Heart left ventricle (tissue), 16 donors: ENCODE measurements around the gene PNPLA2. TPM values are rescaled to one million over a fixed set of nuclear protein-coding genes. Genes with fewer than 3 reads are reported as not detected.

Source experiments
- ATAC-seq, 4 donors: fragments of 200-7000 bp; cut with Tn5 transposase; one replicate each; pipeline ENCODE4 v1.9.1; 2020 to 2022; ENCODE audit warnings: moderate library complexity in 4 of 4, mild to moderate bottlenecking in 3 of 4, moderate number of reproducible peaks in 1 of 4
- DNase-seq, 5 donors: peaks; one replicate each; pipeline ENCODE4 v3.0.0-alpha.2; 2020
- H3K27ac ChIP-seq, 12 donors: fragments of 200-600 bp; sonication (generic) in 4 of 12; one replicate each; pipeline versions ENCODE4 v1.5.0 to v1.8.0; 2016 to 2022; ENCODE audit warnings: mild to moderate bottlenecking in 2 of 12
- H3K27me3 ChIP-seq, 9 donors: fragments of 200-600 bp; sonication (generic) in 2 of 9; one replicate each; pipeline versions ENCODE4 v1.5.1 to v1.8.0; 2016 to 2022; ENCODE audit warnings: mild to moderate bottlenecking in 3 of 9
- H3K36me3 ChIP-seq, 9 donors: fragments of 200-600 bp; sonication (generic) in 2 of 9; one replicate each; pipeline versions ENCODE4 v1.5.0 to v1.8.0; 2018 to 2022; ENCODE audit warnings: mild to moderate bottlenecking in 2 of 9
- H3K4me1 ChIP-seq, 12 donors: fragments of 200-600 bp; sonication (generic) in 4 of 12; one replicate each; pipeline versions ENCODE4 v1.5.0 to v1.8.0; 2016 to 2022; ENCODE audit warnings: mild to moderate bottlenecking in 3 of 12
- H3K4me3 ChIP-seq, 12 donors: fragments of 200-600 bp; sonication (generic) in 4 of 12; one replicate each; pipeline versions ENCODE4 v1.5.0 to v1.8.0; 2017 to 2022; ENCODE audit warnings: mild to moderate bottlenecking in 9 of 12, moderate library complexity in 4 of 12
- H3K9me3 ChIP-seq, 12 donors: fragments of 200-600 bp; sonication (generic) in 4 of 12; one replicate each; pipeline versions ENCODE4 v1.5.0 to v1.8.0; 2016 to 2022; ENCODE audit warnings: mild to moderate bottlenecking in 1 of 12
- POLR2A ChIP-seq, 2 donors: fragments of 450-650 bp; IDR thresholded peaks; one replicate each; pipeline ENCODE4 v1.6.1; 2017; ENCODE audit warnings: antibody characterized with exemption in 2 of 2, mild to moderate bottlenecking in 2 of 2, moderate library complexity in 2 of 2
- WGBS, 4 donors: extraction: QIAGEN DNeasy Blood & Tissue Kit in 2 of 4; methylation state at CpG; one replicate each; pipeline versions ENCODE4 v1.1.5 to v1.1.7; 2013 to 2018; 5-methylcytosine and 5-hydroxymethylcytosine counted together
- intact Hi-C, 10 donors: fragments of 100-400 bp; cut with DNase I; formaldehyde crosslinking; loops; one replicate each; pipeline versions ENCODE4 v1.11.1 to v1.14.2; 2022
- polyA plus RNA-seq, 2 donors: library from polyadenylated mRNA; stranded (reverse); fragments of 200-250 nt; gene quantifications; one replicate each; pipeline ENCODE4 v1.2.3, GENCODE V29; 2013
- total RNA-seq, 9 donors: library from RNA; depleted of rRNA in 2 of 9; stranded (reverse); fragments of >200 nt in 2 of 9; fragmentation: NEBNext Ultra II Directional in 3 of 9; extraction: Animal tissue kit (Norgen Biotek cat#: 25700) in 3 of 9; gene quantifications; one replicate each; pipeline versions ENCODE4 v1.1.0 to v1.2.4, GENCODE V29; 2016 to 2023
- TF ChIP-seq, protein P1 (sequence below), 12 donors: fragments of 200-600 bp; sonication (generic) in 4 of 12; IDR thresholded peaks; one replicate each; pipeline versions ENCODE4 v1.5.0 to v1.8.0; 2018 to 2022; ENCODE audit warnings: antibody characterized with exemption in 12 of 12, mild to moderate bottlenecking in 5 of 12
- donor health status: ischemic (EF 13 %, LVEDD 7.1; RV severe dilation, severe dysfunction).
- donor health status: healthy with polysubstance abuse.
- donor health status: DM: no; HTN: yes; CAD: no.
- donor health status: DM: no; HTN: no; CAD: no.
- donor health status: ischemic (EF 25% LVEDD 6.9; RV normal size, moderate dysfunction).
- donor health status: ischemic (EF 25% LVEDD 5.7; RV mildly dilated, moderate dysfunction).
- donor health status: healthy.
- donor health status: DM: yes; HTN: yes; CAD: no.
- donor health status: ischemic (EF 35%, LVEDD 5.7; RV mildly dilated, moderate dysfunction).
- donor health status: nonischemic (EF 11% LVEDD 7.7; RV severe dilation, severe dysfunction).
- donor health status: DM: yes; HTN: yes; CAD: no.
- donor health status: PGD.
- donor health status: ischemic (EF 29% LVEDD 5.4; RV normal size, mild dysfunction).
- donor health status: nonischemic (EF 23%, LVEDD 6.1; RV moderate dilation, normal function).

PNPLA2 gene
- total and polyA plus RNA-seq, 11 donors: 112 to 348 (median 215) TPM

DNA sequence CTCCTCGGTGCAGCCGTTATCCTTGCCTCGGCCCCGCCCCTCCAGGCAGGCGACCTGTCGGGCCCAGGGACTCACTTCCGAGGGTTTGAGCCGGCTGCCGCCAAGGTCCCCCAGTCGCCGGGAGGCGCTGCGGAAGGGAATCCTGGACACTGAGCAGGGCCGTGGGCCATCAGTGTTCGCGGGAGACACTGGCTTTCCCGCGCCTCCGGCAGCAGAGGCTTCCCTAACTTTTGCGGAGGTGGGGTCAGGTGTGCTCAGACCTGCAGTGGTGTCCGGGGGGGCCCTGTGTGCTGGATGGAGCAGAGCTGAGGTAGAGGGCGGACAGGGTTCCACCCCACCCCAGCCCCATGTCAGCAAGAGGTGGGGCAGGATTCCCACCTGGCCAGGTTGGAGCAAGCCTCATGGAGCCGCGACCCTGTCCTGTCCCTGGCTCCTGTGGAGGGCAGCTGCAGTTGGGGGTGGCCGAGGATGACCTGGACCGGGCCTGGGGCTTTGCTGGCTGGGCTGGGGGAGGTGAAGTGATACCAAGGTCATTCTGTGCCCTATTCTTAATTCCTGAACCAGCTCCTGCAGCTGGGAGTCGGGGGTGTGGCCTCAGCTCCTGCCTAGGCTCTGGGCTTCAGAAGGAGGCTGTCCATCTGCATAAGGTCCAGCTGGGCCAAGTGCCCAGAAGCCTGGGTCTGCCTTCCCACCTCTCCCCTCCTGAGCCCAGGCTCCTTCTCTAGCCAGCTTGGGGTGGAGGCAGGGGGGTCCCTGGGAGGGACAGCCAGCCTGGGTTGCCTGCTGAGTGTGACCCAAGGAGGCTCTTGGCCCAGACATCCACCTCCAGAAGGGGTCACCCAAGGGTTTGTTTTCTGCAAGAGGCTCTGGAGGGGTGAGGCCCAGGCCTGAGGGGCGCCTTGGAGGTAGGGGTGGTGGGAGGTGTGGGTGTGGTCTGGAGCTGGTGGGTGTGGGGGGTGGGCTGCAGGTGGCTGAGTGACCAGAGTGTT is 32.4 kb downstream of the PNPLA2 start:
- H3K4me3 ChIP-seq: no peak overlapping the region
- DNase-seq (no peak), ATAC-seq (no peak)
- H3K27me3 ChIP-seq: peaks cover 0 to 14% (median 0%) of the 10 kb centered on the region in 9 donors
- no peak overlapping the region for H3K27ac ChIP-seq
- H3K9me3 ChIP-seq: no peaks in the 10 kb centered on the region
- TF ChIP-seq, protein P1, sequence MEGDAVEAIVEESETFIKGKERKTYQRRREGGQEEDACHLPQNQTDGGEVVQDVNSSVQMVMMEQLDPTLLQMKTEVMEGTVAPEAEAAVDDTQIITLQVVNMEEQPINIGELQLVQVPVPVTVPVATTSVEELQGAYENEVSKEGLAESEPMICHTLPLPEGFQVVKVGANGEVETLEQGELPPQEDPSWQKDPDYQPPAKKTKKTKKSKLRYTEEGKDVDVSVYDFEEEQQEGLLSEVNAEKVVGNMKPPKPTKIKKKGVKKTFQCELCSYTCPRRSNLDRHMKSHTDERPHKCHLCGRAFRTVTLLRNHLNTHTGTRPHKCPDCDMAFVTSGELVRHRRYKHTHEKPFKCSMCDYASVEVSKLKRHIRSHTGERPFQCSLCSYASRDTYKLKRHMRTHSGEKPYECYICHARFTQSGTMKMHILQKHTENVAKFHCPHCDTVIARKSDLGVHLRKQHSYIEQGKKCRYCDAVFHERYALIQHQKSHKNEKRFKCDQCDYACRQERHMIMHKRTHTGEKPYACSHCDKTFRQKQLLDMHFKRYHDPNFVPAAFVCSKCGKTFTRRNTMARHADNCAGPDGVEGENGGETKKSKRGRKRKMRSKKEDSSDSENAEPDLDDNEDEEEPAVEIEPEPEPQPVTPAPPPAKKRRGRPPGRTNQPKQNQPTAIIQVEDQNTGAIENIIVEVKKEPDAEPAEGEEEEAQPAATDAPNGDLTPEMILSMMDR (IDR thresholded peaks at IDR 0.05): no peak
- no peak for TF ChIP-seq POLR2A (IDR thresholded peaks at IDR 0.05)
- H3K4me1 ChIP-seq: peaks cover 0 to 70% (median 23%) of the 10 kb centered on the region in 12 donors
- H3K36me3 ChIP-seq: peaks cover 0 to 8% (median 0%) of the 10 kb centered on the region in 9 donors
- intact Hi-C loops: loop anchor here in 1 of 10 donors (10.0 kb wide), 1 partner anchor 54 kb away; no protein-coding TSS in a partner anchor
- WGBS, 4 donors: 75 to 81% (median 76%) methylated on average over 11 to 28 of the region's 28 CpGs

DNA sequence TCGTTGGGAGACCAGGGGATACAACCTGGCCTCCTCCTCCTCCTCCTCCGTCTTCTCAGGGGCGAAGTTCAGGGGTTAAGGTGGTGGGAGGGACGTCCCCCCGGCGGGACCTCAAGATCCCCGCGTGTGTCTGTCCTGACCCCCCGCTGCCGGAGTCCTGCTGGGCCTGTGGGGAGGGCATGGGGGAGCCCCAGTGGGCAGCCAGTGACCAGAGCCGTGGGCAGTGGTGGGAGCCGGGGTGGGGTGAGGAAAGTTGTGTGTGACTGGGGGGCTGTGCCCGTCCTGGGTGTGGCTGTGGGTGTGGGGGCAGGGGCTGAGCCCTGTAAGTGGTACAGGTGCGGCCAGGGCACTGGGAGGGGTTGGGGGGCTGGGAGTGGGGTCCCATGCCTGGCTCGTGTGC is 34.0 kb downstream of the PNPLA2 start:
- Histone ChIP-seq H3K4me3 (no peak overlapping the region), H3K4me1 (peaks cover 0 to 72% (median 24%) of the 10 kb centered on the region in 12 donors), H3K27ac (no peak overlapping the region), H3K9me3 (no peaks in the 10 kb centered on the region), H3K36me3 (peaks cover 0 to 10% (median 0%) of the 10 kb centered on the region in 9 donors), H3K27me3 (peaks cover 0 to 14% (median 0%) of the 10 kb centered on the region in 9 donors)
- DNase-seq (no peak), ATAC-seq (no peak)
- 75 to 87% (median 84%) methylated on average over 11 to 15 of the region's 15 CpGs for WGBS, 4 donors
- intact Hi-C loops: loop anchor here in 1 of 10 donors (10.0 kb wide), 1 partner anchor 52 kb away; no protein-coding TSS in a partner anchor
- TF ChIP-seq, protein P1 (IDR thresholded peaks at IDR 0.05): no peak
- no peak for TF ChIP-seq POLR2A (IDR thresholded peaks at IDR 0.05)

DNA sequence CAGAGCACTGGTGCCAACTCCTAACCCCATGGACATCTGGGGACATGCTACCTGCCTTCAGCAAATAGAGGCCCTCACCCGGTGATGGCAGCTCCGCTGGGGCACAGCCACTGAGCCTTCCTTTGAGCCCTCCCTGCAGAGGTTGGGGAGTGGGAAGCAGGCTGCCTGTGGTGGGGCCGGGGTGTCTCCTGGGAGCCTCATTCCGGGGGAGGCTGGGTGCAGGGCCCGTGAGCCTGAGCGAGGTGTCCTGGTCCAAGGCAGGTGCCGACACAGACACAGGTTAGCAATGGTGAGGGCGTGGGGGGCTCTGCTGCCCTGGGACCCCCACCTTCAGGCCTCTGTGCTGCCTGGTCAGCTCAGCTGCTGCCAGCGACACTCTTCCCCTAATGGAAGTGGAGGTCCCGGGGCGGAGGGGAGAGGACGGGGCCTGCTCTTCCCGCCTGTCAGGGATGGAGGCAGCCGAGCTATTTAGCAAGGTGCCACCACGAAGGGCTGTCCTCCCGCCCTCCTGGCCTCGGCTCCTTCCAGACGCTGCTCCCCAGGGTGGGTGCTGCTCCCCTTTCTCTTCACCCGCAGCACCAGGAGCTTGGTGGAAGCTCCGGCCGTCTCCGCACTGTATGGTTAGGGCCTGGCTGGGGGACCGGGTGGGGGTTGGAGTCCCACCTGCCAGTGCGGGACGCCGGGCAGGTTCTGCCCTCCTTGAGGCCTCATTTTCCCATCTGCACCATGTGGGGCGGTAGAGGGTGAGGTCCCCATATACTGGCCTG is 35.2 kb downstream of the PNPLA2 start:
- WGBS, 4 donors: 92 to 96% (median 94%) methylated on average over 15 to 27 of the region's 27 CpGs
- Histone ChIP-seq H3K27me3 (peaks cover 0 to 5% (median 0%) of the 10 kb centered on the region in 9 donors), H3K27ac (no peak overlapping the region), H3K9me3 (no peaks in the 10 kb centered on the region), H3K4me3 (no peak overlapping the region), H3K36me3 (peaks cover 0 to 10% (median 0%) of the 10 kb centered on the region in 9 donors), H3K4me1 (peaks cover 0 to 66% (median 14%) of the 10 kb centered on the region in 12 donors)
- ATAC-seq: no peak
- TF ChIP-seq, protein P1 (IDR thresholded peaks at IDR 0.05): no peak
- no peak for TF ChIP-seq POLR2A (IDR thresholded peaks at IDR 0.05)
- DNase-seq: no peak
- intact Hi-C loops: loop anchor here in 1 of 10 donors (10.0 kb wide), 1 partner anchor 51 kb away; no protein-coding TSS in a partner anchor
